Pulmonary artery endothelial cell (primary cell): ENCODE results near the gene ABTB2. TPM values are rescaled to one million over a fixed set of nuclear protein-coding genes. Genes with fewer than 3 reads are reported as not detected.

Experiments
- DNase-seq: peaks from one replicate; pipeline ENCODE4 v3.0.0-alpha.2; 2011; ENCODE audit warnings: low read depth, low spot score
- total RNA-seq: library from RNA; depleted of rRNA; stranded (reverse); fragments of >200 nt; gene quantifications from 2 replicates; pipeline ENCODE4 v1.2.3, GENCODE V29; 2014

The ABTB2 gene
- total RNA-seq, 1 donor from 2014 or later: 0.07 TPM

DNA sequence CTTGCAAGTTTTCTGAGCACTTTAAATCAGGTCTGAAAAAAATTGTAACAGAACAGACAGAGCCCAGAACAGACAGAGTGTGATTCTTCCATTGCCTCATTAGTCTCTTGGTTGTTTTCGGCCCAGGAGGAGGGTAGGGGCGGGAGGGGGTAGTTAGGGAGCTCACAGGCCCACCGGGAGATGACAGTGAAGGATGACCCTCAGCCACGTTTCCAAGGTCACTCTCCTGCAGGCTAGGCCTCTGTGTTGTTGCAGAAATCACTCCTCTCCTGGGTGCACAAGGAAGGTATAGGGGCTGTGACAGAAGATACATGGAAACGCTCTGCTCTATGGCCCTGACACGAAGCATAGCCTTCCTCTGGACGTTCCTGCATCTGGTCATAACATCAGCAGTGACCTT, 69.3 kb downstream of the ABTB2 start:
- DNase-seq: no peak

DNA sequence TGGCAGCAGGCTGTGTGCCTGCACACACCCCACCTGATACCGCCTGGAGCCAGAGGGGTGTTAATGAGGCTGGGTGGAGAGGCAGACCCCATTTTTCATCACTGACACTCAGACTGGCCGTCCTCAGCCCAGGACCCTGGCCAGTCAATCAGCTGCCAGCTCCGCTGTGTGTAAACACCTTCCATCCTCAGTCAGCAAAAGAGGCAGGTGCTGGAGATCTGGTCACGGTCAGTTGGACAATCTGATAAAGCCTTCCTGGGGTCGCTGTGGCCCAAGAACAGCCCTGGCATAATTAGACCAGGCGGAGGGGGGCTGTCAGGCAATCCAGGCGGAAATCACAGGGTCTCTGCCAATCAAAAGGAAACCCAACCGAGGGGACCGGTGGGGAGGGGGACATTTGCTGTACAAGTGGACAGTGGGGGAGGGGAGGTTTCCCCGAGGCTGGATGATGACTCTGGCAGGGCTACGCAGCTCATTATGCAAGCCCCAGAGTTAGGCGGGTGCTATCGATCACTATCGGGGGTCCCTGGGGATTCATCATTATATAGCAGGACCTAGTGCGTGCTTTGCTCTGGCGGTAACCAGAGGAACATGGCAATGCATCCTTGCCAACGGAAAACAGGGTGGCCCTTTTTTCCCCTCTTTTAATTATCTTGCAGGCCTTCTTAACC, 72.9 kb downstream of the ABTB2 start:
- DNase-seq: no peak

DNA sequence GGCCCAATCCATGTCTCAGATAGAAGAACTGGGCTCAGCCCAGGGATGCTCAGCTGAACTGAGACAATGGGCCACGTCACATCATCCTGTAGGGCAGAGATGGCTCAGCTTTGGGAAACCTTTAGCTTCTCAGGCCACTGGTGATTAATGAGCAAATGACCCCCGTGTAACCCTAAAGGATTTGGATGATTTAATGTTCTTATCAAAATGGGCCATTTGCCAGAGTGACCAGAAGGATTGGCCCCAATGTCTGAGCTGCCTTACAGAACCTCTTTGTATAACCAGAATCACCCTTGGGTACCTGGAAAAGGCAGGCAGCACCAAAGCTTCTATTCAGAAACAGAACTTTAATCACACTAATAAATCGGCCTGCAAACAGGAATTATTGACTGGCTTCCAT, 73.7 kb downstream of the ABTB2 start:
- DNase-seq: no peak

DNA sequence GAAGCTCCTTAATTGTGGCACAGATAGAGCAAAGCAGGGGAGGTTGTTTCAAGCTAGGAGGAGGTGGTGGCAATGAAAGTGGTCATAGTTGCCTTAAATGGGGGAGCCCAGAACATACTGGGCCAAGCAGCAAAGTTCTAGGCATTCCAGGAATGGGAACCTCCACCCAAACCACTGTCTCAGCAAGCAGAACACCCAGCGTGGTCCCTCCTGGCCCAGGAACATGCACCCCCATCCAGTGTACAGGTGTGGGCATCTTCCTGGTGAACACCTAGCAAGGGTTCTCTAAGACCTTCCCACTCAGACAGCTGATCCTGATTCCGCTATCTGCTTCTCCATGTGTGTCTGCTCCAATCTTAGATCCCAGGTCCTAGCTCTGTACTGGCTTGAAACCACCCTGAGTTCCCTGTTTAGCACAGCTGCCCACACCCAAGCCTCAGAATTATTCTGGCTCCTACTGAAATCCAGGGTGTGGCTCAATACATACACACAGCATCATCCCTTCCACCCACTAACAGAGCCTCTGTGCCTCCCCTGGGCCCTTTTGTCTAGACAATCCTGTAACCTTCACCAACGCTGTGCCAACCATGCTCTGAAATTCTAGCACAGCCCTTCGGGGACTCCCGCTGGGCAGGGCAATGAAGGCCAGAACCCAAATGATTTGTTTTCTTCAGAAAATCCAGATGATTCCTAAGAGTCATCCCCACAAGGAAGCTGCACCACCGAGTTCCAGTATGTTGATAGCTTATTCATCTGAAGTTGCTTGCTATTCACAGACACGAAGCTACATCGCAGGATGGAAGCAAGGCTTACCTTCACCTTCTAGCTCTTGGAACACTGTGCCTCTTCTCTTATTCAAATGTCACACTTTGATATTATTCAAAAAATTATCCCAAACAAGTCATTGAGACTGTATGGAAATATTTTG, 76.6 kb downstream of the ABTB2 start:
- DNase-seq: no peak

DNA sequence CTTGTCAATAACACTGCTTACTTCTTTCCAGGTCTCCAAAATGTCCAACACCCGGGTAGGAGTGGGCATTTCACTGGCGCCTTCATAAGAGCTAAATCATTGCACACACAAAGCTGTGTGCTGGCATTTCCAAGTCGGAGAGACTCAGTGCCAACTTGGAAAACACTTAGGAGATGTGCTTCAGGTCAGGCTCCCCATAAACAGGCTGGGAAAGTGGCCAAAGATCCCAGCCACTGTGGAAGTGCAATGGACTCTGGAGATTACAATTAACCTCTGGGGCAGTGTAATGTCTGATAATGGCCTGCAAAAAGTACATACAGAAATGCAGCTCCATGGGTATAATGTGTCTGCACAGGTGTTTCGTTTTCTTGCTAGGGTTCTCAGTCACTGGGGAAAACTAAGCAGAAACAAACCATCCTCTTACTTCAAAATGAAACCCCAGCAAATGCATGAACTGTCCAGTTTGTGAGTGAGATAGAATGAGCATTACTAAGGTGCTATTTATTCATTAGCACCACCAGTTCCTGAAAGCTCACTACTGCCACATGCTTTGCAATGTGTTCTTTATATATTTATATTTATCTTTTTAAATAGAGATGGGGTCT, 79.0 kb downstream of the ABTB2 start:
- no peak for DNase-seq

DNA sequence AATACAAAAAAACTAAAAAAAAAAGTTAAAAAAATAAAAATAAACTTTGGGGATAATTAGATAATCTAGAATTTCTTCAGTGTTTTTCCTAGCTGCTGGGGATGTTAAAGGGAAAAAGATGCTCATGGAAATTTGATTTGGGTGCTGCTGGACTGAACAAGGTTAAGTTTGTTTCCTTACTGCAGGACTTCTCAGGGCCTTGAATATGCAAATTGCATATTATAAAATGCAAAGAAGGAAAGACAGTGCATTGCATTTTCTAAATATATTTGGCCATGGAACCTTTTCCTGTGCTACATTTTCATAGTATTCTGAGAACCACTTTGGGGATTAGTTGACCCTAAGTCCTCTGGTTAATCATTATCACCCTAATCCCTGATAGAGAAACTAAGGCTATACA, 79.6 kb downstream of the ABTB2 start:
- DNase-seq: no peak

DNA sequence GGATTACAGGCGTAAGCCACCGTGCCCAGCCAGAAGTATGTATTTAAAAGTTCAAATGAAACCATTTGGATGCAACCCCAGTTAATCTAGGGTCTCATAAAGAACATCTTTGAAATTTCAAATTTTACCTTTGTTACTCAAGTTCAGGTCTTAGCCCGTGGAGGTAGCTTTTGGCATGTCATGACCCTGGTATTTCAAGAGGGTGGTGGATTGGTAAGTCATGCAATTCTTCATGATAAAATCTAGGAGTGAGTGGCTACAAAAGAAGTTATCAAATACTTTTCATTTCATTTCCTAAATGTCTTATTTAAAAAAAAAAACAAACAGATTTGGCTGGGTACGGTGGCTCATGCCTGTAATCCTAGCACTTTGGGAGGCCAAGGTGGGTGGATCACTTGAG, 80.6 kb downstream of the ABTB2 start:
- DNase-seq: no peak

DNA sequence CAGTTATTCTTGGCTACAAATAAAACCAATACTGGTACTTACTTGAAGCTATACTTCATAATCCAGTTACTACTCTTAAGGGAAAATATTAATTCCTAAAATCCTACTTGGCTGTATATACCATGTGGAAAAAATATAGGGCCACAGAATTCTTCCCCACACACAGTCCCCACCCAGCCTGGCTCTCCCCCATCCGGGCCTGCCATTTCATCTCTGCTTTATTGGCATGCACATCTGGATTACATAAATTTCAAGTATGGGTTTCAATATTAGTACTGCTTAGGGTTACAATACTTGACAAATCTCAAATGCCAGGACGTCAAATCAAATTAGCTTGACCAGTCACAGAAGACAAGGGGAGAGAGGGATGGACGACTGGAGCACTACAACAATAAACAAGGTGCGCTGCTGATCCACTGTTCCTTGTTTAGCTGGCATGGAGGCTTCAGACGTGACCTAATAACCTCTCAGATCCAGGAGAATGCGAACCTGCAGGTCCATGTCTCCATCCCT, 81.4 kb downstream of the ABTB2 start:
- no peak for DNase-seq

DNA sequence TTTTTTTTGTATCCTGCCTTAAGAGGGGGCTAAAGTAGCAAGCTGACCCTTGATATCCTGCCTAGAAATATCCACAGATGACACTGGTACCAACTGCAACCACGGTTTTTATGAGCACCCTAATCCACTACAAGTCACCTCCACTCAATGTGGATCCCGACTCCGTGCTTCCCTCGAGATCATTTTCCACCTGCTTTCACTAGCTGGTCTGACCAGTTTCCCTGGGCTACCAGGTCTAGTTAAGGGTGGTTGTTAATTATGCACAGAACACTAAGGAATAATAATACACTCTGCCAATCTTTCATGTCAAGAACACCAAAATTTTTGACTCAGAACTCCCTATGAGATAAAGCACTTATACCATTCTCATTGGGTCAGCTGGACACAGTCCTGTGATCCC, 82.3 kb downstream of the ABTB2 start:
- DNase-seq: no peak

DNA sequence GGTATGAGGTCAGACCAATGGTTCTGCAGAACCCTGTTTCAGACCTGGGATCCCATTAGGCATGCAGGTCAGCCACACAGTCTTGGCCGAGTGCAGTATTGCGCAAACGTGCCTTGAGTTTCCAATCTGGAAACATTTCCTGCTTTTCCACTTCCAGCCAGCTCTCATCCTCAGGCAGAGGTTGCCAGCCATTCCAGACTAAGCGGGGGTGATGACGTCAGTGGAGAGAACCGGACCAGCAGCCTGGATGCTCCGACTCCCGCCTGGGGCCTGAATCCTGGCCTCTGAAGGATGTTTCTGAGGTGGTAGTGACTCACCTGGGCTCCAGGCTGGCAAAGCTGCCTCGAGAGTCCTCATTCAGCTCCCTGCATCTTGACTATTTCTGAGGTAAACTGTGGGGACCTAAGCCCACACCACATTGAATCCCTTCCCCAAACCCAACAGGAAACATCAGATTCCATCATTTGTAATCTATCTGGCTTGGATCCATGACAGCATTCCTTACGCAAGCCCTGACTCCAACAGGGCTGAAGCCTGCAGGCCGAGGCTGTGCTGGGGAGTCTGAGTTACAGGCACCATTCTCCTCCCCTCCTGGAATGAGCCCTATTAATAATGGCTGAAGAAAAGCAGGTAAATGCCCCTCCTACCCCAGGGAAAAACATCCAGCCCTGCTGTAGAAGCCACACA, 83.0 kb downstream of the ABTB2 start:
- DNase-seq: no peak

DNA sequence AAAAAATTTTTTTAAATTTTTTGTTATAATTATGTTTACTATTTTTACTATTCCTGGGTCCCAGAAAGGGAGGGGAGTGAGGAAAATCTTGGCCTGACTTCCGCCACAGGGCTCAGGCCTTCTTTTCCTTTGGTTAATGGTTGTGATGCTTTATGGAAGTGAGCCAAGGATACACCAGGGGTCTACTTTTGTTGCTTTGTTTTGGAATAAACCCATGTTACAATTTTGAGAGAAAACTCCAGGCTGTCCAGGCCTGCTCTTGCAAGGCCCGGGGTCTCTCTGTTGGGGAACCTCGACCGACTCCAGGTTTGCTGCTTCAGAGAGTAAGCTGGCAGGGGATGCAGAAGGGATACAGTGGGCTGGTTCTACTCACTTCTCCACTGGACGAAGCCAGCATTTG, 84.7 kb downstream of the ABTB2 start:
- no peak for DNase-seq

DNA sequence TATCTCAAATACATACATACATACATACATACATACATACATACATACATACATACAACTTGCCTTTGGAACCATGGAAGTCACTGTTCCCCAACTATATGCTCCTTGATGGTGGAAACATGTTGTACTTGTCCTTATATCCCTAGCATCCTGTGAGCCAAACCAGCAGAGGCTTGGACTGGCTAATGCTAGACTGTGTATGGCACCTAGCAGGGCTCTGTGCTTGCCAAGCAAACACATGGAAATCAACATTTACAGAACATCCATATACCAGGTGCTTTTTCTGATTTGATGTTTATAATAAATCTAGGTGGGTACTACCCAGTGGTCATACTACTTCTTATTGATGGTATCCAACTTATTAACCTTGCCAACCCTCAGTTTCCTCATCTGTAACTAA, 86.1 kb downstream of the ABTB2 start:
- DNase-seq: no peak

DNA sequence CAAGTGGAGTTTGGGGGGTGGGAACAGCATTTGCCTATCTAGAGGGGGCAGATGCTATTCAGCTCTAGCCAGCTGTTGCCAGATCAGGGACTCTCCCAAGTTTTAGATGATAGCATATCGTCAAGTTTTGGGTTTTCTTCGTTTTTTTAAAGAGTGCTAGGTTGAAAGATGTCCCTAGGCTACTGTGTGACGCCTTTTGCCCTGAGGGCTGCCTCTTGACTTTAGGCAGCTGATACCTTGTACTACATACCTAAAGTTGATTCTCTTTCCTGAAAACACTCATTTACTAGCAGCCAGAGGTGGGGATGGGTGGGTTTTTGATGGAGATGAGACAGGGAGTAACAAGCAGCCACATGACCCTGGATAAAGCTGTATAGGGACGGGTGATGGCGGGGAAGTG, 87.1 kb downstream of the ABTB2 start:
- no peak for DNase-seq

DNA sequence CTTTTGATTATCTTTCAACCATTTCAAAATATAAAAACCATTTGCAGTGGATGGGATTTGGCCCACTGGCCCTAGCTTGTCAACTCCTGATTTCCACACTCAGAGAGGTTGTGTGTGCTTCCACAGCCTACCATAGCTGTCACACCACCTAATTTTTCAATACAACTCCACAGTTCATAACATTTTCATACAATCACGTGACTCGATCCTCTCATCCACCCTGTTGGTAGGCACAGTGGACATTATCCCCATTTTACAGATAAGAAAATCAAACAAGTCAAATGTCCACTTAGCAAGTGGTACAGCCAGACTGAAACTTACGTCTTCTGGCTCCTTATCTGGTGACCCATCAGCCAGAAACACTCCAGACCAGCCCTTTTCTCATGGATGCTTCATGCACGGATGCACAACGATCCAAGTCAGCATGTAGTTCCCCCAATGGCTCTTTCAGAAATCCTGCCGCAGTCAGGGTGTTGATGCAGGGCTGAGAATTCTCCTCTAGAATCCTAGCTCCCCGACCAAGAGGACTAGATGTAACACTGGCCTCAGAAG, 88.0 kb downstream of the ABTB2 start:
- no peak for DNase-seq

DNA sequence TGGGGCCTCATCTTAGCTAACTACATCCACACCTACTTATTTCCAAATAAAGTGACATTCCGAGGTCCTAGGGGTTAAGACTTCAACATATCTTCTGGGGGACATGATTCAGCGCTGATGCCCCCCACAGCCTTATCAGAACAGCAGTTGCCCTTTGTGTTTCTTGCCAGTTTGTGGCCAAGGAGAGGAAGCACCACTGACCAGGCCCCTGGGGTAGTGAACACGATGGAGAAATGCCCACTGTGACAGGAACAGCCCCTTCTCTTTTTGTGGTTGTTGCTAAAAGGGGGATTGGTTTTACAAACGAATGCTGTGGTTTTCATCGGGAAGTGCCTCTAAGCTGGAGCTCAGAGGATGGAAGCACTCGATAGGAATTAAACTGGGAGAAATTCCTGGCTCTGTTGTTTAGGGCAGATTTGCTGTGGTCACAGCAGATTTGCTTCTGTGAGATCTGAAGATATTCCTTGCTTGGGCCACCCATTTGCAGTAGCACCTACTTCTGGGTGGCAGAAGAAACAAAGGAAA, 88.8 kb downstream of the ABTB2 start:
- no peak for DNase-seq

DNA sequence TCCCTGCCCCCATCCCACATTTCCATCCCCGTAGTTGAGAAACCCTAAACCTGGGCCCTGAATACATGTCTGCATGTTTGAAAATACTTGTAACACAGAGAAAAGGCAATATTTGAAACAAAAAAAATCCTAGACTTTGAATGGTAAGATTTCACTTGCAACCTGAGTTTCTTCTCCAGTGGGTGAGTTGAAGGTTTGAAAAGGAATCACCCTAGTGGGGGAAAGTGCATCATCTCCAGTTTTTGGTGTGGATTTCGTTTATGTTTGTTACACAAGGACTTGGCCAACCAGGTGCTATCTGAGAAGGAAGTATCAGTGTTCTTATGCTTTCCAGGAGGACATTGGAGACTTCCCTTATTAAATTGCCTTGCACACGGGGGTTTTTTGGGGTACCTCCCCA, 90.4 kb downstream of the ABTB2 start:
- DNase-seq: no peak

DNA sequence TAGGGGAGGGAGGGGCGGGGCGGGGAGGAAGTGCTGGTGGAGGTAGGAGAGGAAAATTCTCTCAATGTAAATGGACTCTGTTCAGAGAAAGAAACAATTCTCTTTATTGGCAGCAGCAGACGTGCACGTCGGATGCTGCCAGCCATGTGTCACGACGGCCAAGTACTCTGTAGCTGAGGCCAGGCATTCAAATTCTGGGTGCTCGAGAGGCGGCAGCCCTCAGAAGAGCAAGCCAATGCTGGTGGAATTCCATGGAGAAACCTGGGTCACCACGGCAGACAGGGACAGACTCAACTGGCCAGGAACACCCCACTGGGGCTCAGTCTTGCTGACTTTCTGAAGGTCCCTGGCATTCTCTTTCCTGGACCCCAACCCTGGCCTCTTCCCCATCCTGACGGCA, 90.8 kb downstream of the ABTB2 start:
- DNase-seq: no peak

DNA sequence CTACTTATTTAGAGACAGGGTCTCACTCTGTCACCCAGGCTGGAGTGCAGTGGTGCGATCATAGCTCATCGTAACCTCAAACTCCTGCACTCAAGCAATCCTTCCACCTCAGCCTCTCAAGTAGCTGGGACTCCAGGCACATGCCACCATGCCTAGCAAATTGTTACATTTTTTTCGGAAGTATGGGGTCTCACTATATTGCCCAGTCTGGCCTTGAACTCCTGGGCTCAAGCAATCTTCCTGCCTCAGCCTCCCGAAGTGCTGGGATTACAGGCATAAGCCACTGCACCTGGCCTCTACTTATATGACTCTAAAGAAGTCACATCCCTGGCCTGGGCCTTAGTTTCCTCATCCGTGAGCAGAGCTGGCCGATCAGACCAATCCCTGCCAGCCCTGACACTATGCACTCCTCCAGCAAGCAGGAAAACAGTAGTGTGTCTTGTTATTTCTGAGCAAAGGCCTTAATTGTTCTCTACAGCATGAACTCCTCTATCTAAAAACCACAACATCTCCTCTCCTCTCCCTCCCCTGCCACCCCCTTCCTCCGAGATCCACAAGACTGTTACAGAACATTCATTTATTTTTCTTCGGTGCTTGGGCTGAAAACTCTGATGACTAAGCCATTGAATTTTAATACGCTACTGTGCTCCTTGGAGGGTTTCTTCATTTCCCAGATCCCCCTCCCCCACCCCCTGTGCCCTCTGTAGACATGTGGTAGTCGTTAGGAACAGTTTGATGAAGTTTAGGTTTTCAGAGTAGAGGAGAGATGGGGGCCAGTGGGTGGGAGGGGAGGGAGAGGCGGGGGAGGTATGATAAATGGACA, 91.5 kb downstream of the ABTB2 start:
- no peak for DNase-seq

DNA sequence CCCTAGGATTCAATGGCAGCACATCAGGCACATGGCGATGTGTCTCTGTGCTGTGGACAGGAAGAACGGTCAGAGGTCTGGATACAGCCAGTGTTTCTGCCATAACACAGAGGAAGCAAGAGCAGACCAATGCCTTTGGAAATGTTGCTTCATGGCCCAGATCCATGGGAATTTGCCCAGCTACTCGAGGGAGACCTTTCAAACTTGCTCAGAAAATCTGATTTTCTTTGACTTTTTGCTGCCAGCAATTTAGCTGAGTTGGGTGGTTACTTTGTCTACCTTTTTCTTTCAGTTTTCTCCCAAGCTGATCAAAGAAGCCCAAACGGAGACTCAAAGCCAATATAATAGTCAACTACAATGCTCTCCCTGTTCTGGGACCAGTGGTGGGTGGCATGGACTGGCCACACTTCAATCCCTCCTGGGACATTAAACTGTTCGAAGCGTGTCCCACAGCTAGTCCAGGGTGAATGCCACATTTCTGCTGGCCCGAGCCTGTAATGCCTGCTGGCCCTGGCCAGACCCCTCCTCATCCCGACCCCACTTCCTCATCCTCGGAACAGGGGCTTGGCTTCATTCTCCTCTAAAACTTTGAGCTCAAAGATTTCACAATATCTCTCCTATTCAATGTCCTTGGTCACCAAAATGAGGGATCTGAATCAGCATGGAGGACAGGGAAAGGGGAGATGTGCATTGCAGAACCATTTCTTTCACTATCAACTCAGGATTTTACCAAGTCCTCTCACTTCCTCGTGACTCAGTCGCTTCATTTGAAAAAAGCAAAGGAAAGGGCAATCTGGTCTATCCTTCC, 93.3 kb downstream of the ABTB2 start:
- no peak for DNase-seq
